ENCODE measurements around the gene ERMP1. TPM values are rescaled to one million over a fixed set of nuclear protein-coding genes. Genes with fewer than 3 reads are reported as not detected.

The ERMP1 gene
- total and polyA plus RNA-seq, 10 of the 15 experiments (the other 5 are each of a cell fraction or from before 2014, with no cell fraction given) = 2.4 to 42.1 (median 8.1) TPM

DNA sequence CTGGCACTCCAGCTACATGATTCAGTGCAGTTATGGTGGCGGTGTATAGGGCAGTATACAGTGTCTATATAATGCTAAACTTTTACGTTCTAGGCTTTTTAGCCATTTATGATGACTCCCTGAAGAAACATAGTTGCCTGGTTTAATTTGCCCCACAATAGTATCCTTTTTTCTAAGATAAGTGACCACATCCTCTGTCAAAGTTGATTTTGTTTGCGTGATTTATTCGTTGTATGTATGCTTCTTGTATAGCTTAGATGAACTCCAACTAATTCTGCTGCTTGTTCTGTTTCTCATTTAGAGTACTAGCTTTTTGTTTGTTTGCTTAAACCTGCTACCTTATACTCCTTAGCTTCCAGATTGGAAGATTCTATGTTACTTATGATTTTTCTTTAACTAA is 83.6 kb downstream of the ERMP1 start (continued):
- TF ChIP-seq TBL1XR1 (IDR thresholded peaks at IDR 0.05; ENCODE audit: low read depth, low read length) (no peak), FOXK2 (IDR thresholded peaks at IDR 0.05) (no peak), ZZZ3 (IDR thresholded peaks at IDR 0.05; ENCODE audit: control insufficient read depth, insufficient read length, low read depth) (no peak), JUNB (IDR thresholded peaks at IDR 0.05) (no peak), CHD1 (IDR thresholded peaks at IDR 0.05; ENCODE audit: low read depth, low read length) (no peak), HDAC2 (IDR thresholded peaks at IDR 0.05) (no peak), JUND (IDR thresholded peaks at IDR 0.05; ENCODE audit: low read depth, low read length) (no peak), YBX1 (IDR thresholded peaks at IDR 0.05) (no peak)
- TF ChIP-seq, protein P1, sequence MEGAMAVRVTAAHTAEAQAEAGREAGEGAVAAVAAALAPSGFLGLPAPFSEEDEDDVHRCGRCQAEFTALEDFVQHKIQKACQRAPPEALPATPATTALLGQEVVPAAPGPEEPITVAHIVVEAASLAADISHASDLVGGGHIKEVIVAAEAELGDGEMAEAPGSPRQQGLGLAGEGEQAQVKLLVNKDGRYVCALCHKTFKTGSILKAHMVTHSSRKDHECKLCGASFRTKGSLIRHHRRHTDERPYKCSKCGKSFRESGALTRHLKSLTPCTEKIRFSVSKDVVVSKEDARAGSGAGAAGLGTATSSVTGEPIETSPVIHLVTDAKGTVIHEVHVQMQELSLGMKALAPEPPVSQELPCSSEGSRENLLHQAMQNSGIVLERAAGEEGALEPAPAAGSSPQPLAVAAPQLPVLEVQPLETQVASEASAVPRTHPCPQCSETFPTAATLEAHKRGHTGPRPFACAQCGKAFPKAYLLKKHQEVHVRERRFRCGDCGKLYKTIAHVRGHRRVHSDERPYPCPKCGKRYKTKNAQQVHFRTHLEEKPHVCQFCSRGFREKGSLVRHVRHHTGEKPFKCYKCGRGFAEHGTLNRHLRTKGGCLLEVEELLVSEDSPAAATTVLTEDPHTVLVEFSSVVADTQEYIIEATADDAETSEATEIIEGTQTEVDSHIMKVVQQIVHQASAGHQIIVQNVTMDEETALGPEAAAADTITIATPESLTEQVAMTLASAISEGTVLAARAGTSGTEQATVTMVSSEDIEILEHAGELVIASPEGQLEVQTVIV (IDR thresholded peaks at IDR 0.05; ENCODE audit: borderline replicate concordance, partially characterized antibody) = no peak
- TF ChIP-seq, protein P2, sequence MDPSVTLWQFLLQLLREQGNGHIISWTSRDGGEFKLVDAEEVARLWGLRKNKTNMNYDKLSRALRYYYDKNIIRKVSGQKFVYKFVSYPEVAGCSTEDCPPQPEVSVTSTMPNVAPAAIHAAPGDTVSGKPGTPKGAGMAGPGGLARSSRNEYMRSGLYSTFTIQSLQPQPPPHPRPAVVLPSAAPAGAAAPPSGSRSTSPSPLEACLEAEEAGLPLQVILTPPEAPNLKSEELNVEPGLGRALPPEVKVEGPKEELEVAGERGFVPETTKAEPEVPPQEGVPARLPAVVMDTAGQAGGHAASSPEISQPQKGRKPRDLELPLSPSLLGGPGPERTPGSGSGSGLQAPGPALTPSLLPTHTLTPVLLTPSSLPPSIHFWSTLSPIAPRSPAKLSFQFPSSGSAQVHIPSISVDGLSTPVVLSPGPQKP (IDR thresholded peaks at IDR 0.05; ENCODE audit: low read depth, low read length) = no peak

DNA sequence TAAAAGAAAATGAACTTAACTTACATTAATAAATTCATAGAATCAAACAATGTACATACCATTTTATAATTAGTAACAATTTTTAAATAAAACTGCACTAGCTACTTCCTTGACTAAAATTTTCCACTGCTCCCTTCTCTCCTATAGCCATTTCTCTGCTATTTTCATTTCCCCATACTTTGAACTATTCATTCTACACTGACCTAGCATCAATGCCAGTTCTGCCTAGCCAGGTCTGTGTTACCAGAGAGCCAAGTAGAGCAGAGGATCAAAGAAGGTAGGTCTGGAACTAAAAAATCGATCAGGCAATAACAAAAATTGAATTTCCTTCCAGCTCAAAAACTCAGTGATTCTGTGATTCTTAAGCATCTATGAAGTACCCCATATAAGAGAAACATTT is 84.5 kb downstream of the ERMP1 start:
- H3K4me3 ChIP-seq = no peak overlapping the region
- no peaks in the 10 kb centered on the region for H3K27me3 ChIP-seq (replicated peaks in 1 of 2; ENCODE audit: control insufficient read depth in 2 of 2, insufficient read depth in 2 of 2, low read length in 1 of 2)
- no peak for DNase-seq (ENCODE audit: low read depth, low spot score)
- no peak overlapping the region for H3K4me2 ChIP-seq (ENCODE audit: control insufficient read depth, insufficient read depth)
- ChIA-PET SMC1A (ENCODE audit: uncharacterized antibody, unreplicated experiment) (interaction anchor here (0.8 to 2.1 kb wide), 11 partner anchors 13 to 116 kb away, joined by 3 to 8 read pairs (median 4); no protein-coding TSS in a partner anchor), CTCF (interaction anchor here (0.8 to 2.1 kb wide), 7 partner anchors 9 to 558 kb away, joined by 3 to 8 read pairs (median 3); no protein-coding TSS in a partner anchor), RAD21 (ENCODE audit: unreplicated experiment) (interaction anchor here (0.6 to 1.6 kb wide), 3 partner anchors 33 to 989 kb away, joined by 3 to 4 read pairs (median 3); no protein-coding TSS in a partner anchor), POLR2A (interaction anchor here (0.6 to 1.0 kb wide), 2 partner anchors 52 to 267 kb away, joined by 3 read pairs; no protein-coding TSS in a partner anchor)
- no peak for FAIRE-seq
- ATAC-seq = no peak
- no peaks in the 10 kb centered on the region for H3K79me2 ChIP-seq (ENCODE audit: control insufficient read depth, insufficient read depth, low read length)
- no peaks in the 10 kb centered on the region for H4K20me1 ChIP-seq (ENCODE audit: control insufficient read depth, insufficient read depth)
- in situ Hi-C loops (cut with MboI) (no loop called here), intact Hi-C loops (cut with micrococcal nuclease; ENCODE audit: unreplicated experiment) (no loop called here)
- no peaks in the 10 kb centered on the region for H3K9me3 ChIP-seq (replicated peaks; ENCODE audit: control insufficient read depth, insufficient read depth, low read length)
- BruUV-seq (replicated peaks) = no TSS peak
- no peak overlapping the region for H2AFZ ChIP-seq (ENCODE audit: control insufficient read depth, low read depth, low read length)
- H3K27ac ChIP-seq (ENCODE audit: control insufficient read depth, insufficient read depth) = no peak overlapping the region
- H3K36me3 ChIP-seq (ENCODE audit: control insufficient read depth in 2 of 2, insufficient read depth in 2 of 2, low read length in 1 of 2) = peaks cover 0 to 53% of the 10 kb centered on the region in 2 experiments; a peak in 3 of 4 replicates
- H3K4me1 ChIP-seq (ENCODE audit: control insufficient read depth, insufficient read depth, low read length) = no peaks in the 10 kb centered on the region
- WGBS (ENCODE audit: insufficient coverage, insufficient replicate concordance, low lambda C conversion rate, missing lambda C conversion rate) = 100% methylated on average over 1 of the region's 1 CpG
- H3K9ac ChIP-seq (ENCODE audit: control insufficient read depth, insufficient read depth, low read length) = no peak overlapping the region
- TF ChIP-seq, protein P3, sequence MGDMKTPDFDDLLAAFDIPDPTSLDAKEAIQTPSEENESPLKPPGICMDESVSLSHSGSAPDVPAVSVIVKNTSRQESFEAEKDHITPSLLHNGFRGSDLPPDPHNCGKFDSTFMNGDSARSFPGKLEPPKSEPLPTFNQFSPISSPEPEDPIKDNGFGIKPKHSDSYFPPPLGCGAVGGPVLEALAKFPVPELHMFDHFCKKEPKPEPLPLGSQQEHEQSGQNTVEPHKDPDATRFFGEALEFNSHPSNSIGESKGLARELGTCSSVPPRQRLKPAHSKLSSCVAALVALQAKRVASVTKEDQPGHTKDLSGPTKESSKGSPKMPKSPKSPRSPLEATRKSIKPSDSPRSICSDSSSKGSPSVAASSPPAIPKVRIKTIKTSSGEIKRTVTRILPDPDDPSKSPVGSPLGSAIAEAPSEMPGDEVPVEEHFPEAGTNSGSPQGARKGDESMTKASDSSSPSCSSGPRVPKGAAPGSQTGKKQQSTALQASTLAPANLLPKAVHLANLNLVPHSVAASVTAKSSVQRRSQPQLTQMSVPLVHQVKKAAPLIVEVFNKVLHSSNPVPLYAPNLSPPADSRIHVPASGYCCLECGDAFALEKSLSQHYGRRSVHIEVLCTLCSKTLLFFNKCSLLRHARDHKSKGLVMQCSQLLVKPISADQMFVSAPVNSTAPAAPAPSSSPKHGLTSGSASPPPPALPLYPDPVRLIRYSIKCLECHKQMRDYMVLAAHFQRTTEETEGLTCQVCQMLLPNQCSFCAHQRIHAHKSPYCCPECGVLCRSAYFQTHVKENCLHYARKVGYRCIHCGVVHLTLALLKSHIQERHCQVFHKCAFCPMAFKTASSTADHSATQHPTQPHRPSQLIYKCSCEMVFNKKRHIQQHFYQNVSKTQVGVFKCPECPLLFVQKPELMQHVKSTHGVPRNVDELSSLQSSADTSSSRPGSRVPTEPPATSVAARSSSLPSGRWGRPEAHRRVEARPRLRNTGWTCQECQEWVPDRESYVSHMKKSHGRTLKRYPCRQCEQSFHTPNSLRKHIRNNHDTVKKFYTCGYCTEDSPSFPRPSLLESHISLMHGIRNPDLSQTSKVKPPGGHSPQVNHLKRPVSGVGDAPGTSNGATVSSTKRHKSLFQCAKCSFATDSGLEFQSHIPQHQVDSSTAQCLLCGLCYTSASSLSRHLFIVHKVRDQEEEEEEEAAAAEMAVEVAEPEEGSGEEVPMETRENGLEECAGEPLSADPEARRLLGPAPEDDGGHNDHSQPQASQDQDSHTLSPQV (IDR thresholded peaks at IDR 0.05) = no peak
- no peak for TF ChIP-seq ZNF274 (IDR thresholded peaks at IDR 0.05; ENCODE audit: insufficient read depth, insufficient read length)
- no peak for TF ChIP-seq EED (IDR thresholded peaks at IDR 0.05; ENCODE audit: low read depth)
- no peak for TF ChIP-seq BMI1 (IDR thresholded peaks at IDR 0.05; ENCODE audit: borderline replicate concordance)
- no peak for TF ChIP-seq IKZF2 (IDR thresholded peaks at IDR 0.05)
- TF ChIP-seq SMAD1 (IDR thresholded peaks at IDR 0.05; ENCODE audit: low read depth, partially characterized antibody) = no peak
- no peak for TF ChIP-seq EP300 (IDR thresholded peaks at IDR 0.05; ENCODE audit: borderline replicate concordance in 1 of 2, control insufficient read depth in 1 of 2, low read depth in 2 of 2, low read length in 2 of 2)

All from GM12878 (cell line).